HS-5 (cell line): ENCODE results near the gene RHAG.
"Not testable (repeated sequence)": the region's sequence is repeated elsewhere in the genome, so short reads cannot be mapped to it uniquely, and the experiment has no call there.

ENCODE experiments used
- DNase-seq: peaks from one replicate; pipeline ENCODE4 v3.0.0-alpha.2; 2012; ENCODE audit warnings: low read depth

Gene RHAG

GRCh38 chr6:49635978-49636712, 494 bp downstream of the RHAG start:
- no peak for DNase-seq

DNA sequence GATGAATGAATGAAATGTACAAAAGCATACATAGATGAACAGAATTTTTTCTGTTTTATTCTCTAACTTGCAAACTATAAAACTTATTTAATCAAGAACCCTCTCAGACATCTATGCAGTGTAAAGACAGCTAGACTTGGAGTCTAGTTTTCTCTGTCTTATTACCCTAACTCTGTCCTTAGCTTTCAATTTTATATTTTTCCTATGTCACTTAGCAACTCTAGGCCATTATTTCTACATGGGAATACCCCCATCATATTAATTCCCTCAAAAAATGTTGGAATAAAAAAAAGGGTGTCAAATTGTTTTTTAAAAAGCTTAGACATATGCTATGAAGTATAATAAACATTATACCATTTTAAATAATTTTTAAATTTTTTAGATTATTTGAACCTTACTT, 1.2 kb downstream of the RHAG start:
- DNase-seq = no peak

DNA sequence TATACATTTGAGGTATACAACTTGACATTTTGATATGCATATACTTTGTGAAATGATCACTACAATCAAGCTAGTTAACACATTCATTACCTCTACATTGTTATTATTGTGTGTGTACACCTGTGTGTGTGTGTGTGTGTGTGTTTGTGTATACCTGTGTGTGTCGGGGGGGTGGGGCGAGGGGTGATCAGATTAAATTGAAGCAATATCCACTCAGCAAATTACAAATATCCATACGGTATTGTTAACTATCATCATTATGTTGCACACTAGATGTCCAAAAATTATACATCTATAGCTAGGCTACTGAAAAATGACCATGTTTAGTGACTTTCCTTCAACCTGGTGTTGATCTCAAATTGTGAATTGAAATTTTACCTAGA, 1.8 kb downstream of the RHAG start:
- DNase-seq = no peak

DNA sequence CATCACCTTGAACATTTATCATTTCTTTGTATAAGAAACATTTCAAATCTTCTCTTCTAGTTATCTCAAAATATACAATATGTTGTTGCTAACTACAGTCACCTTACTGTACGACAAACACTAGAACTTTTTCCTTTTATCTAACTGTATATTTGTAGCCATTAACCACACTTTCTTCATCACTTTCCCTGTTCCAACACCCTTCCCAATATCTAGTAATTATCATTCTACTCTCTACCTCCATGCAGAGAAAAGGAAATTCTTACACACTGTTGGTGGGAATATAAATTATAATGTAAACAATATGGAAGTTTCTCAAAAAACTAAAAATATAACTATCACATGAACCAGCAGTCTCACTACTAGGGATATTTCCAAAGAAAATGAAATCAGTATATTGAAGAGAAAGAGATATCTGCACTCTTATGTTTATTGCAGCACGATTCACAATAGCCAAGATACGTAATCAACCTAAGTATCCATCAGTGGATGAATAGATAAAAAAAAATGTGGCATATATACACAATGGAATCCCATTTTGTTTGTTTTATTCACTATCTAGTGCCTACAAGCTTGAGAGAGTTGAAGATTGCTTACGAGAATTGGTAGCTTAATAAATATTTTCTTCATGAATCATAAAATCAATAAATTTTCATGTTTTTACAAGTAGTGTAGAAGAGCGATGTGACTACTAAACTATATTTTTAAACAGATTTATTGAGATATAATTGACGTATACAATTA, 2.4 kb downstream of the RHAG start:
- no peak for DNase-seq

DNA sequence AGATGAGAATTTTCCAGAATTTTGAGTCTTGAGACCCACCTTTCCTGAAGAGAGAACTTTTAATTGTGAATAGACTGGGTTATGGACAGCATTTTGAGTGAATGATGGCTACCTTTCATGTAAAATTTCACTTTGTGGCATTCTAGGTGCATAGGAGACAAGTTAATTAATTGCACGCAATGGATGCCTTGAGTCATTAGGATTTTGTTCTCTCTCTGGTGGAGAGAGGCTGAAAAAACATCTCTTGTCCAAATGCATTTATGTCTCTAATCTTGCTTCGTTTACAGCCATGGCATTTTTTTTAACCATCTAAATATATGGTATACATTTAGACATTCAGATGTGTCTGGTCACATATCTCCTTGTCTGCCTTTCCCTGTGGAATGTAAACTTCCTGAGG, 3.1 kb downstream of the RHAG start:
- DNase-seq = no peak

DNA sequence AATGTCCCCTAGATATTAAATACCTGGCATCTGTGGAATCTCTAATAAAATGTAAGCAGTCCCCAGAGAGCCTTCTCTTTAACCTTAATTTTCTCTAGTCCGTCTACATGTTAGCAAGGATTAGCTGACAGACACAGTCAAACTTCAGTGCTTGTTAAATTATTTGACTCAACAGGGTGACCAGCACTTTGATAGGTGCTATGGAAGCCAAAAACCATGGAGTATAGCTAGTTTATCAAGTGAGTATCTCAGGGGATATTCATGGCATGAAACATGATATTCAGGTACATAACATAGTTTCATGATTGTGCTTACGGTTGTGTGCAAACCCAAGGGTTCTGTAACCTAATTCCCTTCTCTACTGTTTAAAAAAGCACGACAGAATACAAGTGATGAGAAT, 3.9 kb downstream of the RHAG start:
- DNase-seq = no peak

- not testable (repeated sequence) for DNase-seq
These were observed 7.1 kb downstream of the RHAG start for GRCh38 chr6:49629485-49630088.

DNA sequence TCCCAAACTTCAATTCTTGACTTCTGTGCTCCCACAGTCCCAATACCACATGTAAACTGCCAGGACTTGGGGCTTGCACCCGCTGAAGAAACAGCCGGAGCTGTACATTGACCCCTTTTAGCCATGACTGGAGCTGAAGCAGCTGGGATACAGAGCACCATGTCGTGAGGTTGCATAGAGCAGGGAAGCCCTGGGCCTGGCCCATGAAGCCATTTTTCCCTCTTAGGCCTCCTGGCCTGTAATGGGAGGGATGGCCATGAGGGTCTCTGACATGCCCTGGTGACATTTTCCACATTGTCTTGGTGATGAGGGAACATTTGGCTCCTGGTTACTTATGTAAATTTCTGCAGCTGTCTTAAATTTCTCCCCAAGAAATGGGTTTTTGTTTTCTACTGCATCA, 9.8 kb downstream of the RHAG start:
- no peak for DNase-seq

DNA sequence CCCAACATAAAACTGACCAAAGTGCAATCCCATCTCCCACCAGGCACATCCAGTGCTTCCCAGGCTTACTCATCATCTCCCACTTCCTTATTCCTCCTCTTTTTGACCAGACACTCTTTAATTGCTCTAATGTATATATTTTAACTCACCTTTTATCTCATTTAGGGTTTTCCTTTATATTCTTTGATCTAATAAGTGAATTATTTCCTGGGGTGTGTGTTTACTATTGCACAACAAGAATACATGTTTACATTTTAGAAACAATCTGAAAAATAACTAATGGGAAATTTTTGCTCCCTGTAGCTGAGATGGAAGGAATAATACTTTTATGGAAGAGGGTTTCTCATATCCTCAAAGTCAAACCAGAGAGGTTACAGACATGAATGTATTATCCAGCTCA, 18.4 kb downstream of the RHAG start:
- no peak for DNase-seq

- DNase-seq = not testable (repeated sequence)
These were observed 22.5 kb downstream of the RHAG start for GRCh38 chr6:49614144-49614543.

- no peak for DNase-seq
These were observed 27.4 kb downstream of the RHAG start for GRCh38 chr6:49609285-49609684.

GRCh38 chr6:49608275-49608674, 28.4 kb downstream of the RHAG start:
- DNase-seq = not testable (repeated sequence)

GRCh38 chr6:49607391-49607982, 29.2 kb downstream of the RHAG start:
- no peak for DNase-seq

DNA sequence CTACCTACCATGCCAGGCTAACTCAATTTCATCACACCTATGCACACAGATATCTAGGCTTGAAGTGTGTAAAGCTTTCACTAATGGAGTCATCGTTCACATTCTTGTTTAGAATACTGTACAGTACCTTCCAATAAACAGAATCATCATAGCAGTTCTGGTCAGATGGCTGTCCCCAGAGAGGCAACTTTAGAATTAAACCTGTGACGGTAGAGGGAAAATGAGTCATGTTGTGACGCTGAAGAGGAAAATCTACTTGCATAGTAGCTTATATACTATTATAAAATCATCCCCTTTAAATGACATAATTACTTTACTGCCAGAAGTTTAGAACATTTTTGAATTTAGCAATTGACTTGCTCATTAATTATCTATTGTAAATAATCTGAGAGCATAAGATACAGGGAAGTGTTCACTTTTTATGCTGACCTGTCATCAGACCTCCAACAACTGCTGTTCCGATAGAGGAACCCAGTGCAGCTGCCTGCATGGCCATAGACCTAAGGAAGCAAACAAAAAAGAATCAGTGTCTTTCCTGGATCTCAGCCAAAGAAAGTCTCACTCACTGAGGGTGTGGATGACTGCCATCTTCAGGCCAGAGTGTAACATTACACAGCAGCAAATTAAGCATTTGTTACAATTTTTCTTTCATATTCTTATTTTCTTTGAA, 29.8 kb downstream of the RHAG start:
- DNase-seq = peak; percentile 56

GRCh38 chr6:49604080-49604479, 32.6 kb downstream of the RHAG start:
- not testable (repeated sequence) for DNase-seq

DNA sequence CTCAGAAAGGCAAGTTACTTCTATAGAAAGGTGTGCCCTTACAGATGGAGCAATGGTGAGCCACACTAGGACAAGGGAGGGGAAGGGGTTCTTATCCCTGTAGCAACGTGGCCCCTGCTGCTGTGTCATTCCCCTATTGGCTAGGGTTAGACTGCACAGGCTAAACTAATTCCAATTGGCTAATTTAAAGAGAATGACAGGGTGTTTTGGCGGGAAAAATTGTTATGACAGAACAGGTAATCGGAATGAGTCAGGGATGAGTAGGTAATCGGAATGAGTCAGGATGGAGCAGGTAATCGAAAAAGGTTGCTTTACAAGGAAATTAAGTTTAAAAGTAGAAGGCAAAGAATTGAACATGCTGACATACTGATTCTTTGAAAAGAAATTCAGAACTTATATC, 49.4 kb downstream of the RHAG start:
- DNase-seq = not testable (repeated sequence)

GRCh38 chr6:49582529-49582928, 54.1 kb downstream of the RHAG start:
- no peak for DNase-seq

- DNase-seq = no peak
These were observed 57.0 kb downstream of the RHAG start for GRCh38 chr6:49579649-49580048.

GRCh38 chr6:49576618-49577017, 60.0 kb downstream of the RHAG start:
- no peak for DNase-seq

GRCh38 chr6:49570474-49571079, 66.1 kb downstream of the RHAG start:
- DNase-seq = no peak

DNA sequence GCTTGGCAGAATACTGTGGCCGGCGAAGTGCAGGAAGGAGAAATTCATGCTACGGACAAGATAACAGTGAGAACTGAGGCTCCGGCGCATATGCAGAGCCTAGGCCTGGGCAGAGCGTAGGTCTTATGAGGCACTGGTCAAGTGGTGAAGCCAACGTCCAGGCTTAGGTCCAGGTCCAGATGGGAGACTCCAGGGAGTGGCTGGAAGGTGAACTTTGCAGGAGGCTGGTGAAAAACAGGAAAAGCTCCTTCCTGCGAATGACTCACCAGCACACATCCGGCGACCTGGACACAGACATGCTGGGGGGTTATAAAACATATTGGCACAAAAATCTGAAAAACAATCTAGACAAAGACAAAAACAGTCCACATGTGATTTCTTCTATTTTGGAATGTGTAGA, 70.8 kb downstream of the RHAG start:
- no peak for DNase-seq

DNA sequence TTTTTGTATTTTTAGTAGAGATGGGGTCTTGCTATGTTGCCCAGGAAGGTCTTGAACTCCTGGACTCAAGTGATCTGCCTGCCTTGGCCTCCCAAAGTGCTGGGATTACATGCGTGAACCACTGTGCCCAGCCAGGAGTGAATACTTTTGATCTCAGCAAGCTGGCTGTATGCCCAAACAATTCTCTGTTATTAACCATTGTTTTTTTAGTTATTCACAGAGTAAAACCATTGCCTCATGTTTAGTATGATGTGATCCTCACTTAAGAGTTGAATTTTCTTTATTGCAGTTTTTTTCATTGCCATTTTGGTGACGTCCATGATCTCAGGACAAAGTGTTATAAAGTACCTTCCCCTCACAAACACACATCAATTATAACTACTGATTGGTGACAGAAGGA, 71.4 kb downstream of the RHAG start:
- no peak for DNase-seq
